Measurements from ENCODE around the gene SON.

Gene SON

DNA sequence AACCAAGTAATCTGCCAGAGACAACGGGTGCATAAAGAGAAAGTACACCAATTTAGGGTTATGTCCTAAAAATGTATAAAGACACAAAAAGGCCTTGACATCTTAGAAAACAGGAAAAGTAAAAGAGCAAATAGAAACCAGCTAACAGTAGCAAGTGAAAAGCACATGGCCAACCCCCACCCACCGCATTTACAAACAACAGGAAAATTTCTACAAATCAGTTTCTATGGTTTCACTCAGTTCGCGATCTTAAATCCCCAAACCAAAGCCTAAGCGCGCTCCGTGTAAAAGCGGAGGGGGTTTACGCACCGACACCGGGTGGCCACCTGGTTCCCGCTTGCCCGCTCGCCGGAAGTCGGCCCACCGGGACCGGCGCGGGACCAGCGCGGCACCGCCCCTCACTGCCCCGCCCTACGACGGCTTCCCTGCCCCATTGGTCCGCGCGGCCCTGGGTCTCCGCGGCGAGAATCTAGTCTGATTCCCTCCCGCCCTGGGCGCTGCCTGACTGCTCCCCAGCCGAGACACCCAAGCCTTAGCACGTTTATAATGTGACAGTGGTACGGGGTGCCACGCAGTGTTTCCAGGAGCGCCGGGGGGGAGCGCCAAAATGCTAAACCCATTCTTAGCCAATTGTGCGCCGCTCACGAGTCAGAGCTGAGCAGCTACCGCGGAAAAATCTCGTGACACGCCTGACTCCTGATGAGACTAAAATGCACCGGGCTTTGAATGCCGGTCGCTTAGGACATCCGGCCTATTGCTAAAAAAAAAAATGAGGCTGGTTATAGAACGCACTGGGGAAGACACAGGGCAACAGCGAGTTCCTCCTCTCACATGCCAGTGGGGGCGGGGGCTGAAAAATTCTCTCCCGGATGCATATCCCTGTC is 840 bp upstream of the SON start, which contains the start of gene GART:
Gene GART, minus strand, starts transcription at position 362 of the 884 bp plus-strand sequence. CDS start 2,802 bp downstream, outside the sequence.
- peak within 1 kb of the TSS; percentile 79 for H3K4me3 ChIP-seq (replicated peaks; ENCODE audit: insufficient read depth, low read length)
- H3K27ac ChIP-seq (replicated peaks): peak within 1 kb of the TSS; percentile 98
- peak; percentile 72 to 84 for DNase-seq (ENCODE audit: low read depth in 1 of 2, low spot score in 1 of 2)
- no peaks in the 10 kb centered on the region for H3K27me3 ChIP-seq (ENCODE audit: insufficient read depth, poor library complexity, severe bottlenecking)
- TF ChIP-seq, protein P1, sequence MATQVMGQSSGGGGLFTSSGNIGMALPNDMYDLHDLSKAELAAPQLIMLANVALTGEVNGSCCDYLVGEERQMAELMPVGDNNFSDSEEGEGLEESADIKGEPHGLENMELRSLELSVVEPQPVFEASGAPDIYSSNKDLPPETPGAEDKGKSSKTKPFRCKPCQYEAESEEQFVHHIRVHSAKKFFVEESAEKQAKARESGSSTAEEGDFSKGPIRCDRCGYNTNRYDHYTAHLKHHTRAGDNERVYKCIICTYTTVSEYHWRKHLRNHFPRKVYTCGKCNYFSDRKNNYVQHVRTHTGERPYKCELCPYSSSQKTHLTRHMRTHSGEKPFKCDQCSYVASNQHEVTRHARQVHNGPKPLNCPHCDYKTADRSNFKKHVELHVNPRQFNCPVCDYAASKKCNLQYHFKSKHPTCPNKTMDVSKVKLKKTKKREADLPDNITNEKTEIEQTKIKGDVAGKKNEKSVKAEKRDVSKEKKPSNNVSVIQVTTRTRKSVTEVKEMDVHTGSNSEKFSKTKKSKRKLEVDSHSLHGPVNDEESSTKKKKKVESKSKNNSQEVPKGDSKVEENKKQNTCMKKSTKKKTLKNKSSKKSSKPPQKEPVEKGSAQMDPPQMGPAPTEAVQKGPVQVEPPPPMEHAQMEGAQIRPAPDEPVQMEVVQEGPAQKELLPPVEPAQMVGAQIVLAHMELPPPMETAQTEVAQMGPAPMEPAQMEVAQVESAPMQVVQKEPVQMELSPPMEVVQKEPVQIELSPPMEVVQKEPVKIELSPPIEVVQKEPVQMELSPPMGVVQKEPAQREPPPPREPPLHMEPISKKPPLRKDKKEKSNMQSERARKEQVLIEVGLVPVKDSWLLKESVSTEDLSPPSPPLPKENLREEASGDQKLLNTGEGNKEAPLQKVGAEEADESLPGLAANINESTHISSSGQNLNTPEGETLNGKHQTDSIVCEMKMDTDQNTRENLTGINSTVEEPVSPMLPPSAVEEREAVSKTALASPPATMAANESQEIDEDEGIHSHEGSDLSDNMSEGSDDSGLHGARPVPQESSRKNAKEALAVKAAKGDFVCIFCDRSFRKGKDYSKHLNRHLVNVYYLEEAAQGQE (IDR thresholded peaks at IDR 0.05; ENCODE audit: insufficient replicate concordance, low read depth): peak; percentile 42
- TF ChIP-seq, protein P2, sequence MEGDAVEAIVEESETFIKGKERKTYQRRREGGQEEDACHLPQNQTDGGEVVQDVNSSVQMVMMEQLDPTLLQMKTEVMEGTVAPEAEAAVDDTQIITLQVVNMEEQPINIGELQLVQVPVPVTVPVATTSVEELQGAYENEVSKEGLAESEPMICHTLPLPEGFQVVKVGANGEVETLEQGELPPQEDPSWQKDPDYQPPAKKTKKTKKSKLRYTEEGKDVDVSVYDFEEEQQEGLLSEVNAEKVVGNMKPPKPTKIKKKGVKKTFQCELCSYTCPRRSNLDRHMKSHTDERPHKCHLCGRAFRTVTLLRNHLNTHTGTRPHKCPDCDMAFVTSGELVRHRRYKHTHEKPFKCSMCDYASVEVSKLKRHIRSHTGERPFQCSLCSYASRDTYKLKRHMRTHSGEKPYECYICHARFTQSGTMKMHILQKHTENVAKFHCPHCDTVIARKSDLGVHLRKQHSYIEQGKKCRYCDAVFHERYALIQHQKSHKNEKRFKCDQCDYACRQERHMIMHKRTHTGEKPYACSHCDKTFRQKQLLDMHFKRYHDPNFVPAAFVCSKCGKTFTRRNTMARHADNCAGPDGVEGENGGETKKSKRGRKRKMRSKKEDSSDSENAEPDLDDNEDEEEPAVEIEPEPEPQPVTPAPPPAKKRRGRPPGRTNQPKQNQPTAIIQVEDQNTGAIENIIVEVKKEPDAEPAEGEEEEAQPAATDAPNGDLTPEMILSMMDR (IDR thresholded peaks at IDR 0.05; ENCODE audit: insufficient read depth, low read length): no peak
- TF ChIP-seq POLR2AphosphoS5 (IDR thresholded peaks at IDR 0.05; ENCODE audit: low read depth): peak; percentile 65; the same call in 1 of the 2 replicates
- no peak for TF ChIP-seq SPI1 (IDR thresholded peaks at IDR 0.05; ENCODE audit: borderline replicate concordance, low read depth)
- TF ChIP-seq GABPA (IDR thresholded peaks at IDR 0.05; ENCODE audit: low read depth): peak; percentile 66

DNA sequence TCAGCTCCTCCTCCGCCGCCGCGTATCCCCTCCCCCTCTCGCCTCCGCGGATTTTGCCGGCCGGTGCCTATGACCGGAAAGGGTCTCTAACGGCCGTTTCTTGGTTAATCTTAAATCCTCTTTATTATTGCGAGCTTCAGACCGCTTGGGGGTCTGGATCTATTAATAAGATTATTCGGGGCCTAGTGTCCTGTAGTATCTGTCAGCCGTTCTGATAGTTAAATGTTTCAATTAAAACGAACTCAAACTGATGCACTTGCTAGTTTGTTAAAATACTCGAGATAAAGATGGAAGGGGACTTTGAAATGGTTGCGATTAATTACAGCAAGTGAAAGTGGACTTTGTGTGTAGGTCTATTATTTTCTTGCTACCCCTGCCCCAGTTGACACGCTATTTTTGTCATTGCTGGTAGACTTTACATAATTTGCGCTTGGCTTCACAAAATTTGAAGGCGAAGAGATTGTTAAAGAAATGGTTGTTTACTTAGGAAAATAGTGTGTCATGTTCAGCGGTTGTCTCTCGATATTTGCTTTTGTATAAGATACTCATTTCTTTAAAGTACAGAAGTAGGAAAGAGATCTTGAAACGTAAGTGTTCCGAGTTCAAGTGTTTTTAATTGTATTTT is 779 bp downstream of the SON start:
- Histone ChIP-seq H3K4me3 (replicated peaks; ENCODE audit: insufficient read depth, low read length) (peak overlapping the region; percentile 72), H3K27me3 (ENCODE audit: insufficient read depth, poor library complexity, severe bottlenecking) (no peaks in the 10 kb centered on the region), H3K27ac (replicated peaks) (peak overlapping the region; percentile 98)
- DNase-seq (ENCODE audit: low read depth in 1 of 2, low spot score in 1 of 2): peak in 1 of 2 experiments; percentile 66
- no peak for TF ChIP-seq SPI1 (IDR thresholded peaks at IDR 0.05; ENCODE audit: borderline replicate concordance, low read depth)
- TF ChIP-seq, protein P1 (IDR thresholded peaks at IDR 0.05; ENCODE audit: insufficient replicate concordance, low read depth): no peak
- no peak for TF ChIP-seq POLR2AphosphoS5 (IDR thresholded peaks at IDR 0.05; ENCODE audit: low read depth)
- TF ChIP-seq GABPA (IDR thresholded peaks at IDR 0.05; ENCODE audit: low read depth): no peak
- TF ChIP-seq, protein P2 (IDR thresholded peaks at IDR 0.05; ENCODE audit: insufficient read depth, low read length): no peak

DNA sequence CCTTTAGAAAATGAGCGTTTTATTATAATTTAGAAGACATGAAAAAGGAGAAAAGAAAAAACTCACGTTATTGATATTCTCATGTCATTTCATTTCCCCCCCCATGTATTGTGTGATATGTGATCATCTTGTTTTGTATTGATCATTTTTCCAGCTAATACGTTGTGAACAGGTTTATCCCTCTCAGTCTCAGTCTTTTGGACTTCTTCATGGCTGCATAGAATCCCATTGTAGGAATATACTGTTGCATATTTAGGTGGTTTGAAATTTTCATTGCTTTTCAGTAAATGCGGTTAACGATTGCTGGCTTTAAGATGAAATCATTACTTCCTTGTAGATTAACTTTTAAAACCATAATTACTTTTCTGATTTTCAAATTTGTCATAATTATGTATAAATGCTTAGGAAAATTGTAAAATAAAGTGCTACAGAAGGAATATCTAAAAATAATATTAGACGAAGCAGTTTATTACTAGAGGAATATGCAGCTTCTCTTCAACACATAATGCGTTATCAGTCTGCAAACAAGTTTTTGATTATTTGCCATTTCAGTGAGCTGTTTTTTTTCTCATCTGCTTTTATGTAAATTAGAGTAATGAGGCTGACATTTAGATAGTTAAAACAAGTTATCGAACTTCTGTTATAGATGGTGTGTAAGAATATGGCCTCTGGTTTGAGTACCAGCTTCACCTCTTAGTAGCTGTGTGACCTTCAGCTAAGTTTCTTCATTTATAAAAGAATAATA is 1.8 kb downstream of the SON start:
- Histone ChIP-seq H3K27ac (replicated peaks) (peak overlapping the region; percentile 98), H3K4me3 (replicated peaks; ENCODE audit: insufficient read depth, low read length) (peak overlapping the region; percentile 72), H3K27me3 (ENCODE audit: insufficient read depth, poor library complexity, severe bottlenecking) (no peaks in the 10 kb centered on the region)
- TF ChIP-seq, protein P1 (IDR thresholded peaks at IDR 0.05; ENCODE audit: insufficient replicate concordance, low read depth): no peak
- TF ChIP-seq GABPA (IDR thresholded peaks at IDR 0.05; ENCODE audit: low read depth) (no peak), POLR2AphosphoS5 (IDR thresholded peaks at IDR 0.05; ENCODE audit: low read depth) (no peak), SPI1 (IDR thresholded peaks at IDR 0.05; ENCODE audit: borderline replicate concordance, low read depth) (no peak)
- TF ChIP-seq, protein P2 (IDR thresholded peaks at IDR 0.05; ENCODE audit: insufficient read depth, low read length): no peak
- no peak for DNase-seq (ENCODE audit: low read depth in 1 of 2, low spot score in 1 of 2)
